GM18517 (cell line): Measurements from ENCODE around the gene TMEM132E.
"Not testable (repeated sequence)": the region's sequence is repeated elsewhere in the genome, so short reads cannot be mapped to it uniquely, and the experiment has no call there.

Experiments
- ATAC-seq: cut with Tn5 transposase; IDR thresholded peaks from one replicate; pipeline ENCODE4 v1.9.1; 2021; ENCODE audit warnings: mild to moderate bottlenecking, moderate library complexity; ENCODE audit not compliant: unreplicated experiment

TMEM132E gene

GRCh38 chr17:34579017-34579946 is at the start of gene TMEM132E:
Gene TMEM132E (plus strand): TSS chr17:34579582. CDS start chr17:34581077, 1,495 bp downstream.
- ATAC-seq = no peak

DNA sequence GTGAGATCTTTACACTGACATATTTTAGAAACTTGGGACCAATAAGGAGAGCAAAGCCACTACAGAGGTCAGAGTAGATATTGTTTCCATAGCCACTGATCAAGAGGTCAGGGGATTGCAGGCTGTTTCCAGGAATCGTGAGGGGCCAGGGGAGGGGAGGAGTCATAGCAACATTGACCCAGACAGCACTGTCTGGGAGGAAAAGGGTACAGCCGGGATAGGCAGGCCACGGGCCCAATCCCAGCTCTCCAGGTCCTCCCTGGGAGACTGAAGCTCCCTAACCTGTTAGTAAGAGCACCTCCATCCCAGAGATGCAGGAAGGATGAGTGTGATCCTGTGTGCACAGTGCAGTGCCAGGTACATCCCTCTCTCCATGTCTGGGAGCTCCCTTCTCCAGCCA is 48.5 kb upstream of the TMEM132E start:
- ATAC-seq = no peak

DNA sequence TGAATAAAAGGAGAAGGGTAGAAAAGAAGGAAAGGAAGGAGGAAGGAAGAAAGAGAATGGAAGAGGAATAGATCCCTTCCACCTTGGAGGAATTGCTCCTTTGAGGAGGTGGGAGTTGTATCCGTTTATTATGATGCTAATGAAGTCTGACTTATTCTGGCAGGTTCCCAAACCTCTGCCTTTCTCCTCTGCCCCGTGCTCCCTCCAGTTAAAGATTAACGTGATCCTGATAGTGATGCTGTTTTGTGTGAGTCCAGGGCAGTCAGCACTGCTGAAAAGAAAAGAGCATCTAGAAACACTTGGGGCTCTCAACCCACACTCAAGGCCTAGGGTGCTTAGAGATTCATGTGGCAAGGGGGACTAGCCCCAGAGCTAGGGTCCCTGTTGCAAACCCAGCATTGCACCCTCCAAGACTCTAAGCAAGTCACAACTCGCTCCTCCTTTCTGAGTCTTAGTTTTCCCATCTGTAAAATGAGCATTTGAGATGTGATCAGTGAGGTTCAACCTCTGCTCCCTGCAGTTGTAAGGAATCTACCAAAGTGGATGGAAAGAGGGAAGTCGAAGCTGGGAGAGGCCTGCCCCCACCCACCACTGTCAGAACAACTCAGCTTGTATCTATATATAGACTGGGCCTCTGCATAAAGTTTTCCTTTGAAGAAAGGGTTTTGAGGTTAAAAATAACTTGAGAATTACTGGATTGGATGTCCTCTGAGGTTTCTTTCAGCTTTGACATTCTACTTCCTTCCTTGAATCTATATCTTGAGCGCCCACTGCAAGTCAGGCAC is 46.9 kb upstream of the TMEM132E start:
- no peak for ATAC-seq

DNA sequence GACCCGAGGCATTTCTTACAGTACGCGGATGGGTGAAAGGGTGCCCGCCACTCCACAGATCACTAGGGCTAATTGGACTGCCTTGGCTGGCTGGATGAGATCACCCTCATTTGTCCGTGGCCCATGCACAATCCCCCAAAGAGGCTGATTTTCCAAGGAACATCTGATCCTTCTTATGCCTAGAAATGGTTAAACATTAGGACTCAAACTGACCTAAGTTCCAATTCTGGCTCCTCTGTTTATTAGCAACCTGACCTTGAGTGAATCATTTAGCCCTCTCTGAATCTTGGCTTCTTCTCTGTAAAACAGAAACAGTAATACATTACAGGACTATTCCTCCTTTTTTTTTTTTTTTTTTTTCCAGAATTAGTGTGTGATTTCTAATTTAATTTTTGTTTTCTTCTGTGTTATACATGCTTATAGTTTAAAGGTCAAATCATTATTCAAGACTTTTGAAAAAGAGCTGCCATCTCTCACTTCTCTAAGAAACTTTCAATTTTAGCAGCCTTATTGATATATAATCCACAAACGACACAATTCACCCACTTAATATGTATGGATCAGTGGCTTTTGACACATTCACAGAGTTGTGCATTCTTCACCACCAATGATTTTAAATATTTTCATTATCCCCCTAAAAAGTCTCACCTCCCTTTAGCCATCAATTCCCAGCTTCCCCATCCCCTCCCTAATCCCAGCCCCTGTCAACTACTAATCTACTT is 45.4 kb upstream of the TMEM132E start:
- no peak for ATAC-seq

DNA sequence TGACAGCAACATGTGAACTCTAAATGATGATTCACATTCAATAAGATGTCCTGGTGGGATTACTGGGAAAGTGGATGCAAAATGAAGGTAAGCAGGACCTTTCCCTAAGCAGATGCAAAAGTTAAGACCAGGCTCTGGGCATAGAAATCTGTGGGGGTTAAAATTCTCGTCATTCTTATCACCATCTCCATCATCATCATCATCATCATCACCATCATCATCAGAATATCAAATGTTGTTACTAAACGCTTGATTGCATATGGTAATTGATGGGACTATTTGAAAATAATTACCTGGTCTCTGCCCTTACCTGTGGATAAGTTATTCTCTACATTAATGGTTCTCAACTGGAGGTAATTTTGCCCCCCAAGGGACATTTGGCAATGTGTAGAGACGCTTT is 41.9 kb upstream of the TMEM132E start:
- ATAC-seq = no peak

GRCh38 chr17:34538582-34538981 is 40.8 kb upstream of the TMEM132E start:
- ATAC-seq = not testable (repeated sequence)

DNA sequence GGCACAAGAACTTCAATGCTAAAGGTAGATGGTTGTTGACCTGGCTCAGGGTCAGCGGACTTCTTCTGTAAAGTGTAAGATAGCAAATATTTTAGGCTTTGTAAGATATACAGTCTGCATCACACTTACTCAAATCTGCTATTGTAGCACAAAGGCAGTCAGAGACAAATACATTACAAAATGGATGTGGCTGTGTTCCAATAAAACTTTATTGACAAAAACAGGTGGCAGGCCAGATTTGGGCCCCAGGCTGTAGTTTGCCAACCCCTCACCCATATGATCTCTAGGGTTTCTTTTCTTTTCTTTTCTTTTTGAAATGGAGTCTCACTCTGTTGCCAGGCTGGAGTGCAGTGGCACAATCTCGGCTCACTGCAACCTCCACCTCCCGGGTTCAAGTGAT is 39.5 kb upstream of the TMEM132E start:
- no peak for ATAC-seq

DNA sequence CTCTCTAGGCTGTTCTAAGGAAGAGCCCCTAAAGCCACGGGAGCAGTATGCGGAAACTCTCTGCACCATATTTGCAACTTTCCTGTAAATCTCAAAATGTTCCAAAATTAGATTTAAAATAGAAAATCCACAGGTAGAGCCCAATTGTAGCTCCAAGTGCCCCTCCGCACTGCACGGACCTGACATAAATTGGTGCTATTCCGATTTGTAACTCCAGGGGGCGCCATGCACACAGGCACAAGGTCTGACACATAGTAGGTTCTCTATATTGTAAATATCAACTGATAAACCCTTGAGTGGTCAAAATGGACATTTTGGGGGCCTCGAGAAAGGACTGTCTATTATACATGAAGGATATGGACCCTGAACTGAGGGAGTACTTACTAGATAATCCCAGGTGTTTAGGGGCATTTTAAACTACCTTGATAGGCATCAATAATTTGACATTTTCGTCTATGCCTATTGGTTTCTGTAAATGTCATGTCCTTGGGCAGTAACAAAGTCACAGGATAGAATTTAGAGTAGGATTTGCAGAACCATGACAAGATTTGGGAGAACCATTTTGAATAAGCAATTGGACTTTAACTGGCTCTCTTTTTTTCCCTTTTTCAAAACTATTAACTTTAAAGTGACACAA is 36.6 kb upstream of the TMEM132E start:
- no peak for ATAC-seq

GRCh38 chr17:34547453-34548063 is 31.8 kb upstream of the TMEM132E start:
- ATAC-seq = no peak

DNA sequence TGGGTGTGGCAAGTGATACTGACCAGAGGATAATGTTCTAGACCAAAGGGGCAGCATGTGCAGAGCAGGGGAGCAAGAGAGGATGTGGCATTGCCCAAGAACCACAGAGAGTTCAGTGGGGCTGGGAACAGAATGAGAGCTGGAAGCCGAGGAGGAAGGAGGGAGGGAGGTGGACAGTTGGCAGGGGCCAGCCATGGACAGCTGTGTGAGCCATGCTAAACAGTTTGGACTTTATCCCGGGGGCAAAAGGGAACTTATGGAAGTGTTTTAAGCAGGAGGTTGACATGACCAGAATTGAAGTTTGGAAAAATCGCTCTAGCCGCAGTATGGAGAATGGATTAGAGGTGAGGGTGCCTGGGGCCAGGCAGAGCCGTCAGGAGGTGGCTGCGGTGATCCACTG is 29.4 kb upstream of the TMEM132E start:
- no peak for ATAC-seq

- ATAC-seq = no peak
Measured at GRCh38 chr17:34553907-34554306, 25.5 kb upstream of the TMEM132E start.

DNA sequence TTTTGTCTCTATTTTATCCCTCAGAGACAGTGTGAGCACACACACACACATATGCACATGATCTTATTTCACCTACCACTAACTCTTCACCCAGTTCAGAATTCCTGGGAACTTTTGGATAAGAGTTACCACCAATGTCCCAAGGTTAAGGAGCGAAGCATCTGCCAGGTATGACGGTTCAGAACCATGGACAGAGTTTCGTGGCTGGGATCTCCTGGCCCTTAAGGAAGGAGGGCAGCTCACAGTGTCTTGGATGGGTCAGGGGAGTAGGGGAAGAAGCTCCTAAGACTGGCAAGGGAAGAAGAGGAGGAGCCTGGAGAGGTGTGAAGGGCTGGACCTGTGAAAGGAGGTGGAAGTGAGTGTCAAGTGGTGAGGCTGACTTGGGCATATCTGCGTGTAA is 23.0 kb upstream of the TMEM132E start:
- ATAC-seq = no peak

- ATAC-seq = no peak
Measured at GRCh38 chr17:34556931-34557330, 22.5 kb upstream of the TMEM132E start.

GRCh38 chr17:34561328-34561727 is 18.1 kb upstream of the TMEM132E start:
- ATAC-seq = no peak

- ATAC-seq = no peak
Measured at GRCh38 chr17:34562387-34562786, 17.0 kb upstream of the TMEM132E start.

GRCh38 chr17:34565713-34566112 is 13.7 kb upstream of the TMEM132E start:
- ATAC-seq = no peak

- ATAC-seq = no peak
Measured at GRCh38 chr17:34566201-34566600, 13.2 kb upstream of the TMEM132E start.

GRCh38 chr17:34566873-34567272 is 12.5 kb upstream of the TMEM132E start:
- ATAC-seq = no peak

DNA sequence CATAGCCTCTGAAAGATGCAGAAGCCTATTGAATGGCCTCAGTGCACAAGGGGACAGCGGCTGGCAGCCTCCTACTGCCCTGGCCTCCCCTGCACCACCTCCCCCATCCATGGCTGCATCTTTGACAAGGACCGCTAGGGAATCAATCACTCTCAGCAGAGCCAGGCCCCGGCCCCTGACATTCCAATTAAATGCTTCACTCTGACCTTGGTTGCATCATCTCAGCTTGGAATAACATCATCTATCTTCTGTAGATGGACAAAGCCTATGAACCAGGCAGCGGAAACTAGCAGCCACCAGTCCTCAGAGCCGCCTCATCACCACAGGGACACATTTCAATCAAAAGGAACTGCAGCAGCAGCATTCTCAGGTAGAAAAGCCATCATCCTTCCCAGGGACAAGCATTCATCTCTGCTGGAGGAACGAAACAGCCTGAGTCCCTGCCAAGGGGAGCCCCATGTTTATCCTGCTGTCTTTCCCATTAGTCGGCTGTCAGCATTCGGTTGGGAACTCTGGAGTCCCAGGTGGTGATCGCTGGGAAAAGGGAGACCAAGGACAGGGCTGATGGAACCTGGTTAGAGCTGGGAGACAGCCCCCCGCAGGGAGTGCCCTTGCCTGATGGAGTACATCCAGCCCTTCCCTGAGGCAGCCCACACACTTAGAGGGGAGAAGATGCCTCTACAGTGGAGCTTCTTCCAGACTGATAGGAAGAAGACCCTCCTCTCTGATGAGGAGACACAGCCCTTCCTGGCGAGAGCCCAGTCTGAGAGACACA is 11.5 kb upstream of the TMEM132E start:
- ATAC-seq = no peak

GRCh38 chr17:34568953-34569352 is 10.4 kb upstream of the TMEM132E start:
- no peak for ATAC-seq
